Tibial nerve (tissue), 4 donors: ENCODE measurements around the gene AKAP9. TPM values are rescaled to one million over a fixed set of nuclear protein-coding genes. Genes with fewer than 3 reads are reported as not detected.

Source experiments
- DNase-seq, 2 donors: peaks; one replicate each; pipeline ENCODE4 v3.0.0-alpha.2; 2019; ENCODE audit warnings: low spot score in 2 of 2
- H3K27ac ChIP-seq, 4 donors: fragments of 200-600 bp; sonication (generic) in 3 of 4; one replicate each; pipeline ENCODE4 v1.5.1; 2017 to 2019; ENCODE audit warnings: mild to moderate bottlenecking in 1 of 4
- H3K27me3 ChIP-seq, 2 donors: fragments of 200-600 bp; sonication (generic) in 1 of 2; one replicate each; pipeline versions ENCODE4 v1.5.1 to v1.6.0; 2017 to 2019
- H3K36me3 ChIP-seq, 3 donors: fragments of 200-600 bp; sonication (generic); one replicate each; pipeline ENCODE4 v1.5.1; 2018 to 2019
- H3K4me1 ChIP-seq, 4 donors: fragments of 200-600 bp; sonication (generic) in 3 of 4; one replicate each; pipeline ENCODE4 v1.5.1; 2017 to 2019
- H3K4me3 ChIP-seq, 4 donors: fragments of 200-600 bp; sonication (generic) in 3 of 4; one replicate each; pipeline ENCODE4 v1.5.1; 2017 to 2019; ENCODE audit warnings: mild to moderate bottlenecking in 1 of 4, moderate library complexity in 1 of 4
- H3K9me3 ChIP-seq, 4 donors: fragments of 200-600 bp; sonication (generic) in 3 of 4; one replicate each; pipeline ENCODE4 v1.5.1; 2017 to 2019
- CTCF ChIP-seq, 5 experiments: fragments of 200-600 bp in 3 of 5; fragments of 450-650 bp in 2 of 5; sonication (generic) in 3 of 5; IDR thresholded peaks; one replicate each; pipeline ENCODE4 v1.5.1; 2016 to 2019; ENCODE audit warnings: antibody characterized with exemption in 5 of 5, mild to moderate bottlenecking in 3 of 5, moderate library complexity in 2 of 5
- EP300 ChIP-seq, 2 donors: sonication (generic); formaldehyde crosslinking; IDR thresholded peaks; one replicate each; pipeline ENCODE4 v1.6.1; 2017; ENCODE audit warnings: antibody characterized with exemption in 2 of 2, mild to moderate bottlenecking in 1 of 2
- POLR2A ChIP-seq, 2 donors: fragments of 450-650 bp; IDR thresholded peaks; one replicate each; pipeline ENCODE4 v1.6.1; 2017; ENCODE audit warnings: antibody characterized with exemption in 2 of 2, mild to moderate bottlenecking in 2 of 2, moderate library complexity in 2 of 2
- WGBS, 2 donors: methylation state at CpG; one replicate each; pipeline ENCODE4 v1.1.5; 2018; 5-methylcytosine and 5-hydroxymethylcytosine counted together
- total RNA-seq, 4 donors: library from RNA; depleted of rRNA; stranded (reverse); fragments of >200 nt; gene quantifications; one replicate each; pipeline ENCODE4 v1.1.0, GENCODE V29; 2016

AKAP9 gene
- total RNA-seq, 4 donors from 2014 or later, result 62.8 to 77.8 (median 73.0) TPM

GRCh38 chr7:92028686-92029085, 88.0 kb downstream of the AKAP9 start:
- peaks cover 0 to 9% (median 0%) of the 10 kb centered on the region in 4 donors for H3K9me3 ChIP-seq
- 82 to 89% methylated on average over 1 of the region's 1 CpG for WGBS, 2 donors
- H3K27ac ChIP-seq, result peak overlapping the region in 1 of 4 donors; percentile 16
- no peak overlapping the region for H3K4me3 ChIP-seq
- no peak for DNase-seq
- peaks cover 0 to 65% (median 16%) of the 10 kb centered on the region in 3 donors for H3K36me3 ChIP-seq
- TF ChIP-seq EP300 (IDR thresholded peaks at IDR 0.05) (no peak), CTCF (IDR thresholded peaks at IDR 0.05) (no peak), POLR2A (IDR thresholded peaks at IDR 0.05) (no peak)
- H3K27me3 ChIP-seq, result no peaks in the 10 kb centered on the region
- H3K4me1 ChIP-seq, result peaks cover 0 to 18% (median 3%) of the 10 kb centered on the region in 4 donors

- H3K36me3 ChIP-seq, result peaks cover 0 to 61% (median 0%) of the 10 kb centered on the region in 3 donors
- H3K4me1 ChIP-seq, result no peaks in the 10 kb centered on the region
- H3K4me3 ChIP-seq, result no peak overlapping the region
- no peak for DNase-seq
- no peaks in the 10 kb centered on the region for H3K27me3 ChIP-seq
- H3K9me3 ChIP-seq, result no peaks in the 10 kb centered on the region
- 89 to 97% methylated on average over 2 of the region's 2 CpGs for WGBS, 2 donors
- H3K27ac ChIP-seq, result no peak overlapping the region
- no peak for TF ChIP-seq CTCF (IDR thresholded peaks at IDR 0.05)
- no peak for TF ChIP-seq EP300 (IDR thresholded peaks at IDR 0.05)
- TF ChIP-seq POLR2A (IDR thresholded peaks at IDR 0.05), result no peak
Observed at GRCh38 chr7:92034116-92034515, 93.5 kb downstream of the AKAP9 start.

GRCh38 chr7:92035576-92035975, 94.9 kb downstream of the AKAP9 start:
- peaks cover 0 to 58% (median 0%) of the 10 kb centered on the region in 3 donors for H3K36me3 ChIP-seq
- H3K4me1 ChIP-seq, result no peaks in the 10 kb centered on the region
- DNase-seq, result no peak
- 97 to 98% methylated on average over 1 of the region's 1 CpG for WGBS, 2 donors
- H3K27me3 ChIP-seq, result no peaks in the 10 kb centered on the region
- TF ChIP-seq EP300 (IDR thresholded peaks at IDR 0.05) (no peak), CTCF (IDR thresholded peaks at IDR 0.05) (no peak), POLR2A (IDR thresholded peaks at IDR 0.05) (no peak)
- H3K9me3 ChIP-seq, result no peaks in the 10 kb centered on the region
- no peak overlapping the region for H3K27ac ChIP-seq
- no peak overlapping the region for H3K4me3 ChIP-seq

GRCh38 chr7:92039900-92040299, 99.2 kb downstream of the AKAP9 start:
- Histone ChIP-seq H3K27ac (no peak overlapping the region), H3K9me3 (no peaks in the 10 kb centered on the region), H3K36me3 (peaks cover 0 to 41% (median 0%) of the 10 kb centered on the region in 3 donors), H3K27me3 (no peaks in the 10 kb centered on the region), H3K4me1 (no peaks in the 10 kb centered on the region), H3K4me3 (no peak overlapping the region)
- TF ChIP-seq CTCF (IDR thresholded peaks at IDR 0.05), result no peak
- TF ChIP-seq POLR2A (IDR thresholded peaks at IDR 0.05), result no peak
- TF ChIP-seq EP300 (IDR thresholded peaks at IDR 0.05), result no peak
- 93 to 95% methylated on average over 1 of the region's 1 CpG for WGBS, 2 donors
- no peak for DNase-seq

- Histone ChIP-seq H3K36me3 (peaks cover 0 to 64% (median 0%) of the 10 kb centered on the region in 3 donors), H3K27me3 (no peaks in the 10 kb centered on the region), H3K9me3 (no peaks in the 10 kb centered on the region), H3K4me3 (no peak overlapping the region), H3K27ac (no peak overlapping the region), H3K4me1 (no peaks in the 10 kb centered on the region)
- no peak for DNase-seq
- WGBS, 2 donors, result 90 to 92% methylated on average over 4 of the region's 4 CpGs
- TF ChIP-seq EP300 (IDR thresholded peaks at IDR 0.05) (no peak), CTCF (IDR thresholded peaks at IDR 0.05) (no peak), POLR2A (IDR thresholded peaks at IDR 0.05) (no peak)
Observed at GRCh38 chr7:92042056-92042737, 101.5 kb downstream of the AKAP9 start.
